ENCODE measurements around the gene C7orf25. TPM values are rescaled to one million over a fixed set of nuclear protein-coding genes. Genes with fewer than 3 reads are reported as not detected.
A peak's percentile ranks its signal among the peaks of the same experiment; 100 is the strongest.

C7orf25 gene
- total and polyA plus RNA-seq, 2 of the 13 experiments (the other 11 are each of a cell fraction or from before 2014, with no cell fraction given): 0.37 to 1.3 TPM

DNA sequence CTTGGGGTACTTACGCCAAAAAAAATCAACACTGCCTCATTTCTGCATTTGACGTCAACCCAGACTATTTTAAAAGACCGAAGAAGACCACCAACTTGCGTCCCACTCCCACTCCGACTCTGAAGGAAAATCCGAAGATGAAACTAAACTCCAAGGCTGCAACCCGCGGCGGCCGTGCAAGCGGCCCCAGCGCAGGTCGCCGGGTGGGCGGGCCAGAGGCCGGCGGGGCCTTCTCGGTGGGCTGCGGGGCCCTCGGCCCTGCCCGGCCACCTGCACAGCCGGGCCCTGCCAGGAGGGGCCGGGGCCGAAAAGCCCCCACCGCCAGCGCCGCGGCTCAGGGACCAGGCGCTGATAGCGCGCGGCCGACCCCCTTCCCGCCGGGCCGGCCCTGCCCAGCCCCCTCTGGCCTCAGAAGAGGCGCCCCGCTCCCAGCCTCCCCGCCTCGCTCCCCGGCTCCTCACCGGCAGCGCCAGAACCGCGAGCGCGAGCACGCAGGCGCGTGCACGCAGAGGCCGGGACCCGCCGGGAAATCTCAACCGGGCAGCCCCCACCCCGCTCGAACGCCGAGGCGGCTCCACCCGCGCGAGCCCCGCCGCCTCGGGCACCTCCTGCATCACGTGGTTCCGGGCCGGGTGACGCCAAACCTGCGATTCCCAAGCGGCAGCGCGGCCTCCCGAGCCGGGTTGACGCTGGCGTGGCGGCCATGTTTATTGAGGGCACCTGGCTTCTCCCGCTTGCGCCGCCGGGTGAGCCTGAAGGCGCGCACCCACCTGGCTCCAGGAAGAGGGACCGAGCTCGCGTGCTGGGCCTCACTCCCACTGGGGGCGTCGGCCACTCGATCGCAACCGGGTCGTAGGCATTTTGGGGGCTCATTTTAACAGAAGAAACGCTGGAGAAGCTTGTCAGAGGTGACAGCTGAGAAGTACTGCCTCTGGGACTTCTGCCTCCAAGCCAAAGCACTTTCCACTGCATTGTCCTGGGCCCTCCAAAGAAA, at the start of gene C7orf25 (continued):
- TF ChIP-seq ZNF382 (CRISPR knock-in tag; IDR thresholded peaks at IDR 0.05; ENCODE audit: borderline replicate concordance) (no peak), SOX5 (CRISPR knock-in tag; IDR thresholded peaks at IDR 0.05; ENCODE audit: borderline replicate concordance) (peak; percentile 35; the same call in 1 of the 2 replicates), ZNF207 (IDR thresholded peaks at IDR 0.05; ENCODE audit: borderline replicate concordance) (no peak), CC2D1A (CRISPR knock-in tag; IDR thresholded peaks at IDR 0.05) (0 out of 2 replicates have a peak, but pooled peaks have one; percentile 15), TBX3 (IDR thresholded peaks at IDR 0.05; ENCODE audit: borderline replicate concordance) (peak; percentile 59; the same call in 1 of the 2 replicates), ZNF672 (CRISPR knock-in tag; IDR thresholded peaks at IDR 0.05) (no peak), ZBTB1 (CRISPR knock-in tag; IDR thresholded peaks at IDR 0.05; ENCODE audit: borderline replicate concordance) (no peak), PHB2 (IDR thresholded peaks at IDR 0.05; ENCODE audit: partially characterized antibody) (no peak), NFYC (CRISPR knock-in tag; IDR thresholded peaks at IDR 0.05) (peak; percentile 36; the same call in 1 of the 2 replicates), ZNF891 (CRISPR knock-in tag; IDR thresholded peaks at IDR 0.05) (no peak; the same call in 1 of the 2 replicates), SMARCC2 (IDR thresholded peaks at IDR 0.05) (no peak), ZNF282 (IDR thresholded peaks at IDR 0.05; ENCODE audit: partially characterized antibody) (no peak), ZNF496 (CRISPR knock-in tag; IDR thresholded peaks at IDR 0.05; ENCODE audit: insufficient replicate concordance) (no peak), NCOA5 (CRISPR knock-in tag; IDR thresholded peaks at IDR 0.05) (no peak), HMGA1 (CRISPR knock-in tag; conservative IDR thresholded peaks at IDR 0.05) (no peak), ZNF564 (CRISPR knock-in tag; IDR thresholded peaks at IDR 0.05) (0 out of 2 replicates have a peak, but pooled peaks have one; percentile 39)
- TF ChIP-seq, protein P1, sequence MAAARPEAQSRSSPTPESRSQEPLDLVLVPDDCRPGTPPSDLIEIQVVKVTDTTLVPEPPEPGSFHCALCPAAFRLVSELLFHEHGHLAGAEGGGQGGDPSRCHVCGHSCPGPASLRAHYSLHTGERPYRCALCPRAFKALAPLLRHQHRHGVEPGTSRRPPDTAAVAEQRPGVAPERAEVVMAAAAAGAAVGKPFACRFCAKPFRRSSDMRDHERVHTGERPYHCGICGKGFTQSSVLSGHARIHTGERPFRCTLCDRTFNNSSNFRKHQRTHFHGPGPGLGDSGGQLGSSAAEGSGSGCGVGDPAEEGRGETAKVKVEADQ (CRISPR knock-in tag; IDR thresholded peaks at IDR 0.05; ENCODE audit: borderline replicate concordance): peak; percentile 61; the same call in 1 of the 2 replicates
- TF ChIP-seq, protein P2, sequence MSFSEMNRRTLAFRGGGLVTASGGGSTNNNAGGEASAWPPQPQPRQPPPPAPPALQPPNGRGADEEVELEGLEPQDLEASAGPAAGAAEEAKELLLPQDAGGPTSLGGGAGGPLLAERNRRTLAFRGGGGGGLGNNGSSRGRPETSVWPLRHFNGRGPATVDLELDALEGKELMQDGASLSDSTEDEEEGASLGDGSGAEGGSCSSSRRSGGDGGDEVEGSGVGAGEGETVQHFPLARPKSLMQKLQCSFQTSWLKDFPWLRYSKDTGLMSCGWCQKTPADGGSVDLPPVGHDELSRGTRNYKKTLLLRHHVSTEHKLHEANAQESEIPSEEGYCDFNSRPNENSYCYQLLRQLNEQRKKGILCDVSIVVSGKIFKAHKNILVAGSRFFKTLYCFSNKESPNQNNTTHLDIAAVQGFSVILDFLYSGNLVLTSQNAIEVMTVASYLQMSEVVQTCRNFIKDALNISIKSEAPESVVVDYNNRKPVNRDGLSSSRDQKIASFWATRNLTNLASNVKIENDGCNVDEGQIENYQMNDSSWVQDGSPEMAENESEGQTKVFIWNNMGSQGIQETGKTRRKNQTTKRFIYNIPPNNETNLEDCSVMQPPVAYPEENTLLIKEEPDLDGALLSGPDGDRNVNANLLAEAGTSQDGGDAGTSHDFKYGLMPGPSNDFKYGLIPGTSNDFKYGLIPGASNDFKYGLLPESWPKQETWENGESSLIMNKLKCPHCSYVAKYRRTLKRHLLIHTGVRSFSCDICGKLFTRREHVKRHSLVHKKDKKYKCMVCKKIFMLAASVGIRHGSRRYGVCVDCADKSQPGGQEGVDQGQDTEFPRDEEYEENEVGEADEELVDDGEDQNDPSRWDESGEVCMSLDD (CRISPR knock-in tag; IDR thresholded peaks at IDR 0.05; ENCODE audit: borderline replicate concordance): no peak
- TF ChIP-seq, protein P3, sequence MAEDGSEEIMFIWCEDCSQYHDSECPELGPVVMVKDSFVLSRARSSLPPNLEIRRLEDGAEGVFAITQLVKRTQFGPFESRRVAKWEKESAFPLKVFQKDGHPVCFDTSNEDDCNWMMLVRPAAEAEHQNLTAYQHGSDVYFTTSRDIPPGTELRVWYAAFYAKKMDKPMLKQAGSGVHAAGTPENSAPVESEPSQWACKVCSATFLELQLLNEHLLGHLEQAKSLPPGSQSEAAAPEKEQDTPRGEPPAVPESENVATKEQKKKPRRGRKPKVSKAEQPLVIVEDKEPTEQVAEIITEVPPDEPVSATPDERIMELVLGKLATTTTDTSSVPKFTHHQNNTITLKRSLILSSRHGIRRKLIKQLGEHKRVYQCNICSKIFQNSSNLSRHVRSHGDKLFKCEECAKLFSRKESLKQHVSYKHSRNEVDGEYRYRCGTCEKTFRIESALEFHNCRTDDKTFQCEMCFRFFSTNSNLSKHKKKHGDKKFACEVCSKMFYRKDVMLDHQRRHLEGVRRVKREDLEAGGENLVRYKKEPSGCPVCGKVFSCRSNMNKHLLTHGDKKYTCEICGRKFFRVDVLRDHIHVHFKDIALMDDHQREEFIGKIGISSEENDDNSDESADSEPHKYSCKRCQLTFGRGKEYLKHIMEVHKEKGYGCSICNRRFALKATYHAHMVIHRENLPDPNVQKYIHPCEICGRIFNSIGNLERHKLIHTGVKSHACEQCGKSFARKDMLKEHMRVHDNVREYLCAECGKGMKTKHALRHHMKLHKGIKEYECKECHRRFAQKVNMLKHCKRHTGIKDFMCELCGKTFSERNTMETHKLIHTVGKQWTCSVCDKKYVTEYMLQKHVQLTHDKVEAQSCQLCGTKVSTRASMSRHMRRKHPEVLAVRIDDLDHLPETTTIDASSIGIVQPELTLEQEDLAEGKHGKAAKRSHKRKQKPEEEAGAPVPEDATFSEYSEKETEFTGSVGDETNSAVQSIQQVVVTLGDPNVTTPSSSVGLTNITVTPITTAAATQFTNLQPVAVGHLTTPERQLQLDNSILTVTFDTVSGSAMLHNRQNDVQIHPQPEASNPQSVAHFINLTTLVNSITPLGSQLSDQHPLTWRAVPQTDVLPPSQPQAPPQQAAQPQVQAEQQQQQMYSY (CRISPR knock-in tag; IDR thresholded peaks at IDR 0.05): no peak; the same call in 1 of the 2 replicates
